Fibroblast of lung (primary cell): ENCODE measurements around the gene CHRD. TPM values are rescaled to one million over a fixed set of nuclear protein-coding genes. Genes with fewer than 3 reads are reported as not detected.

Source experiments
- DNase-seq, 2 donors: peaks; one replicate each; pipeline versions ENCODE4 v3.0.0 to v3.0.0-alpha.2; 2010; ENCODE audit warnings: low read depth in 2 of 2
- H2AFZ ChIP-seq: 2 replicates; pipeline ENCODE4 v1.5.1; 2012; ENCODE audit warnings: low read length, control low read depth, inconsistent platforms
- H3K27ac ChIP-seq: 2 replicates; pipeline ENCODE4 v1.5.1; 2011; ENCODE audit warnings: low read length, control low read depth; ENCODE audit not compliant: insufficient read depth
- H3K27me3 ChIP-seq: 2 replicates; pipeline ENCODE4 v1.5.1; 2011; ENCODE audit warnings: mild to moderate bottlenecking, low read length; ENCODE audit not compliant: control insufficient read depth, insufficient read depth
- H3K36me3 ChIP-seq: 2 replicates; pipeline ENCODE4 v1.5.1; 2011; ENCODE audit warnings: low read length; ENCODE audit not compliant: control insufficient read depth, insufficient read depth
- H3K4me1 ChIP-seq: 2 replicates; pipeline ENCODE4 v1.5.1; 2011; ENCODE audit warnings: low read length; ENCODE audit not compliant: control insufficient read depth, insufficient read depth; ENCODE audit errors: extremely low read depth
- H3K4me2 ChIP-seq: 2 replicates; pipeline ENCODE4 v1.5.1; 2011; ENCODE audit warnings: low read length, control low read depth; ENCODE audit not compliant: insufficient read depth; ENCODE audit errors: extremely low read depth
- H3K4me3 ChIP-seq, 4 experiments: fragments of 200-600 bp in 1 of 4; sonication (generic) in 1 of 4; replicated peaks in 1 of 4; 2 replicates each; pipeline ENCODE4 v1.5.1; 2011 to 2016; ENCODE audit warnings: low read length in 4 of 4, low read depth in 3 of 4, mild to moderate bottlenecking in 3 of 4, control low read depth in 2 of 4, inconsistent platforms in 1 of 4, mixed read lengths in 1 of 4; ENCODE audit not compliant: insufficient read depth in 1 of 4; ENCODE audit errors: control extremely low read depth in 1 of 4
- H3K79me2 ChIP-seq: 2 replicates; pipeline ENCODE4 v1.5.1; 2012; ENCODE audit warnings: mild to moderate bottlenecking, low read length, inconsistent platforms; ENCODE audit not compliant: control insufficient read depth, insufficient read depth
- H3K9ac ChIP-seq: 2 replicates; pipeline ENCODE4 v1.5.1; 2011; ENCODE audit warnings: mild to moderate bottlenecking, low read length, control low read depth; ENCODE audit not compliant: insufficient read depth
- H3K9me3 ChIP-seq: 2 replicates; pipeline ENCODE4 v1.5.1; 2012; ENCODE audit warnings: low read depth, low read length; ENCODE audit not compliant: control insufficient read depth, insufficient read depth
- H4K20me1 ChIP-seq: 2 replicates; pipeline ENCODE4 v1.5.1; 2011; ENCODE audit warnings: low read length; ENCODE audit not compliant: control insufficient read depth, insufficient read depth; ENCODE audit errors: extremely low read depth
- EZH2 ChIP-seq: IDR thresholded peaks from 2 replicates; pipeline ENCODE4 v1.5.1; 2012; ENCODE audit warnings: low read length, control low read depth, mild to moderate bottlenecking; ENCODE audit errors: missing control alignments
- polyA plus RNA-seq, 2 donors: library from polyadenylated mRNA; depleted of rRNA in 1 of 2; stranded (reverse) in 1 of 2; unstranded in 1 of 2; fragments of >200 nt; gene quantifications; 2 replicates each; pipeline ENCODE4 v1.2.1, GENCODE V29; 2011 to 2012; ENCODE audit warnings: missing spikeins in 1 of 2
- total RNA-seq: library from RNA; depleted of rRNA; stranded (reverse); fragments of >200 nt; gene quantifications from 2 replicates; pipeline ENCODE4 v1.2.1, GENCODE V29; 2014
- TF ChIP-seq, protein P1 (sequence below), 2 donors: IDR thresholded peaks in 1 of 2; conservative IDR thresholded peaks in 1 of 2; 1 replicate in 1 of 2; 2 replicates in 1 of 2; pipeline ENCODE4 v1.5.1; 2011 to 2012; ENCODE audit warnings: low read length in 2 of 2, control low read depth in 1 of 2, inconsistent platforms in 1 of 2, low read depth in 1 of 2, mild to moderate bottlenecking in 1 of 2

The CHRD gene
- total and polyA plus RNA-seq, 2 donors (not counting 1 experiment from before 2014, with no cell fraction given) = 1.3 to 4.8 TPM

DNA sequence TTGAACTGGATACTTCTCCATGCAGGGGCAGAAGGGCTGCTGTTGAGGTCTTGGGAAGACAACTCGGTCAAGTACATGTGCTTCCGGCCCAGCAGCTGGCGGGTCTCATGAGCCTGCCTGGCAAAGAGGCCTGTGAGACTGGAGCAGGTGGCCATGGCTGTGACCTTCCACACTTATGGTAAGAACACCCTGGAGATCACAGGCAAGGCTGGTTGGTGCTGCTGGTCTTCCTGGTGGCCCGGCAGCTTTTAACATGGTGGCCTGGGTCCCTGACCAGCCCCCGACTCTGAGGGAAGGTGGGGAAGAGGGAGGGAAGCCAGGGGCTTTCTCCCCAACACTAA lies 15.4 kb downstream of the CHRD start:
- no peak overlapping the region for H3K4me3 ChIP-seq
- H3K4me1 ChIP-seq = no peaks in the 10 kb centered on the region
- no peaks in the 10 kb centered on the region for H3K36me3 ChIP-seq
- H3K79me2 ChIP-seq = no peaks in the 10 kb centered on the region
- no peak overlapping the region for H3K9ac ChIP-seq
- DNase-seq = no peak
- peaks cover 5% of the 10 kb centered on the region for H3K27me3 ChIP-seq
- TF ChIP-seq, protein P1, sequence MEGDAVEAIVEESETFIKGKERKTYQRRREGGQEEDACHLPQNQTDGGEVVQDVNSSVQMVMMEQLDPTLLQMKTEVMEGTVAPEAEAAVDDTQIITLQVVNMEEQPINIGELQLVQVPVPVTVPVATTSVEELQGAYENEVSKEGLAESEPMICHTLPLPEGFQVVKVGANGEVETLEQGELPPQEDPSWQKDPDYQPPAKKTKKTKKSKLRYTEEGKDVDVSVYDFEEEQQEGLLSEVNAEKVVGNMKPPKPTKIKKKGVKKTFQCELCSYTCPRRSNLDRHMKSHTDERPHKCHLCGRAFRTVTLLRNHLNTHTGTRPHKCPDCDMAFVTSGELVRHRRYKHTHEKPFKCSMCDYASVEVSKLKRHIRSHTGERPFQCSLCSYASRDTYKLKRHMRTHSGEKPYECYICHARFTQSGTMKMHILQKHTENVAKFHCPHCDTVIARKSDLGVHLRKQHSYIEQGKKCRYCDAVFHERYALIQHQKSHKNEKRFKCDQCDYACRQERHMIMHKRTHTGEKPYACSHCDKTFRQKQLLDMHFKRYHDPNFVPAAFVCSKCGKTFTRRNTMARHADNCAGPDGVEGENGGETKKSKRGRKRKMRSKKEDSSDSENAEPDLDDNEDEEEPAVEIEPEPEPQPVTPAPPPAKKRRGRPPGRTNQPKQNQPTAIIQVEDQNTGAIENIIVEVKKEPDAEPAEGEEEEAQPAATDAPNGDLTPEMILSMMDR (conservative IDR thresholded peaks at IDR 0.05 in 1 of 2, IDR thresholded peaks at IDR 0.05 in 1 of 2; ENCODE audit: low read depth in 1 of 2, low read length in 2 of 2) = no peak
- TF ChIP-seq EZH2 = no peak
- no peak overlapping the region for H3K4me2 ChIP-seq
- H4K20me1 ChIP-seq = no peaks in the 10 kb centered on the region
- H3K27ac ChIP-seq = no peak overlapping the region
- no peak overlapping the region for H2AFZ ChIP-seq
- H3K9me3 ChIP-seq = no peaks in the 10 kb centered on the region

DNA sequence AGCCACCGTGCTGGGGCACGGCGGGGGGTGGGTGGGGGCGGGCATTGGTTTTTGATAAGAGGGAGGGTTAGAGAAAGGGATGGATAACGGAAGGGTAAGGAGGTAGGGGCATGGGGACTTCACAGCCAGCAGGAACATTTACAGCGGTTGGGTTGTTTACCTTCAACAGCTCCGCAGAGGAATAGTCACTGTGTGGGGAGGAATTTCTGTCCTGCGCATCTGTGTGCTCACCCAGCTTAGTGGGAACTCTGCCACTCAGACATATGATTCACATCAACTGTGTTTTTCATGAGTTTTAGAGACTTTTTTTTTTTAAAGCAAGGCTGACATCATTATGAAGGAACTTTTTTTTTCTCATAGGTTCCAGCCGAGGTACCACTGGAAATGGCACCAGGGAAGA lies 19.6 kb downstream of the CHRD start:
- no peaks in the 10 kb centered on the region for H3K79me2 ChIP-seq
- H3K4me3 ChIP-seq = no peak overlapping the region
- no peak overlapping the region for H3K9ac ChIP-seq
- H3K4me1 ChIP-seq = no peaks in the 10 kb centered on the region
- no peak overlapping the region for H3K27ac ChIP-seq
- peaks cover 13% of the 10 kb centered on the region for H3K27me3 ChIP-seq
- H3K9me3 ChIP-seq = no peaks in the 10 kb centered on the region
- peak; percentile 92 to 95 for DNase-seq
- TF ChIP-seq EZH2 = no peak
- TF ChIP-seq, protein P1 (conservative IDR thresholded peaks at IDR 0.05 in 1 of 2, IDR thresholded peaks at IDR 0.05 in 1 of 2; ENCODE audit: low read depth in 1 of 2, low read length in 2 of 2) = no peak
- H2AFZ ChIP-seq = no peak overlapping the region
- peak overlapping the region; percentile 25 for H3K4me2 ChIP-seq
- no peaks in the 10 kb centered on the region for H4K20me1 ChIP-seq
- no peaks in the 10 kb centered on the region for H3K36me3 ChIP-seq

DNA sequence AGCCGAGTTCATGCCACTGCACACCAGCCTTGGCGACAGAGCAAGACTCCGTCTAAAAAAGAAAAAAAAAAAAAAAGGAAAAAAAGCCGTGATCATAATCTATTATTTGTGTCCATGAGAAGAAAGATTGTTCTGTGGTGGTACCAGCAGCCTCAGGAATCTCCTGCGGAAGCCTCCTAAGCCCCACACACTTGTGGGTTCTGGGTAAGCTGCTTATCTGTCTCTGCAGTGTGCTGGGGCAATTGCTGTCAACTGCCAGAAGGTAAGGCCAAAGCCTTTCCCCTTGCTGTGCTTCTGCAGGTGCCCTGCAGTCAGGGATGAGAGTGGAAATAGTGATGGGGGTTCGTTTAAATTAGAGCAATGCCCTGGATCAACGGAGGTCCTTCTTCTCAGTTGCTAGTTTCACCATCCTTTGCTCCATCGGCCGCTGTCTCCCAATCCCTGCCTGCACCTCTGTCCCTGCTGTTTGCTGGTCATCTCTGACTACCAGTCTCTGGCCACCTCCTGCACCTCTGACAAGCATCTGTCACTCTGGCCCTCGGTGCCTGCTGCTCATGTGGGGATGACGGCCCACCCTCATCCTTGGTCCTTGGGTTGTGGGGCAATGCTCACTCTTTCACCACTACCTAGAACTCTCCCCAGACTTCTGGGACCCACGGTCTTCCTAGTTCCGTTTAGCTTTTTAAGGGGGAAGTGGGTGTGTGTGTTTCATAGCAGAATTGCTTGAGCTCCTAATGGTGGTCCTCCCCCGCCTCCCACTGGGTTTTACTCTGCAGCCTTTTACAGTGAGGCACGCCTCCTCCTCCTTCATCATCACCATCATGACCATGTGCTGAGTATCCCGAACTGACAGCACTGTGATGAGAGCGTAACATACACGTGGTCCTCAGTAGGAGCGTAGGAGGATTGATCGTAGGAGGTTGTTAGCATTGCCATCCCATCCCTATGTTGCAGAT lies 25.5 kb downstream of the CHRD start:
- Histone ChIP-seq H3K27me3 (peaks cover 12% of the 10 kb centered on the region), H4K20me1 (no peaks in the 10 kb centered on the region), H3K27ac (no peak overlapping the region), H3K79me2 (no peaks in the 10 kb centered on the region), H3K4me2 (no peak overlapping the region), H2AFZ (no peak overlapping the region), H3K9me3 (no peaks in the 10 kb centered on the region), H3K4me1 (no peaks in the 10 kb centered on the region), H3K36me3 (no peaks in the 10 kb centered on the region), H3K9ac (no peak overlapping the region), H3K4me3 (no peak overlapping the region)
- TF ChIP-seq, protein P1 (conservative IDR thresholded peaks at IDR 0.05 in 1 of 2, IDR thresholded peaks at IDR 0.05 in 1 of 2; ENCODE audit: low read depth in 1 of 2, low read length in 2 of 2) = no peak
- no peak for TF ChIP-seq EZH2
- DNase-seq = no peak
